ENCODE results near the gene RAB31.

RAB31 gene

GRCh38 chr18:9820127-9820526 lies 112.0 kb downstream of the RAB31 start:
- DNase-seq (ENCODE audit: extremely low spot score) = no peak
- POLR2A ChIA-PET = no interaction called here
- CTCF ChIA-PET = no interaction called here
- TF ChIP-seq CTCF (IDR thresholded peaks at IDR 0.05; ENCODE audit: control extremely low read depth, extremely low read depth, low read depth, missing control alignments) = no peak

- DNase-seq (ENCODE audit: extremely low spot score) = no peak
- POLR2A ChIA-PET = no interaction called here
- no peak for TF ChIP-seq CTCF (IDR thresholded peaks at IDR 0.05; ENCODE audit: control extremely low read depth, extremely low read depth, low read depth, missing control alignments)
- CTCF ChIA-PET = no interaction called here
Observed at GRCh38 chr18:9820719-9821118, 112.6 kb downstream of the RAB31 start.

- POLR2A ChIA-PET = no interaction called here
- DNase-seq (ENCODE audit: extremely low spot score) = no peak
- CTCF ChIA-PET = interaction anchor here (1.1 kb wide), 1 partner anchor 52 kb away, joined by 3 read pairs; no protein-coding TSS in a partner anchor
Observed at GRCh38 chr18:9822587-9823185, 114.6 kb downstream of the RAB31 start.

GRCh38 chr18:9823805-9824473 lies 115.8 kb downstream of the RAB31 start:
- no peak for TF ChIP-seq CTCF (IDR thresholded peaks at IDR 0.05; ENCODE audit: control extremely low read depth, extremely low read depth, low read depth, missing control alignments)
- DNase-seq (ENCODE audit: extremely low spot score) = no peak
- CTCF ChIA-PET = no interaction called here
- POLR2A ChIA-PET = no interaction called here

More at GRCh38 chr18:9822587-9823185, 114.6 kb downstream of the RAB31 start:
- TF ChIP-seq CTCF (IDR thresholded peaks at IDR 0.05; ENCODE audit: control extremely low read depth, extremely low read depth, low read depth, missing control alignments) = no peak

GRCh38 chr18:9824474-9824832 lies 116.4 kb downstream of the RAB31 start:
- no peak for TF ChIP-seq CTCF (IDR thresholded peaks at IDR 0.05; ENCODE audit: control extremely low read depth, extremely low read depth, low read depth, missing control alignments)
- POLR2A ChIA-PET = no interaction called here
- CTCF ChIA-PET = interaction anchor here (1.2 kb wide), 1 partner anchor 54 kb away, joined by 3 read pairs; no protein-coding TSS in a partner anchor
- DNase-seq (ENCODE audit: extremely low spot score) = no peak

GRCh38 chr18:9824952-9825371 lies 116.9 kb downstream of the RAB31 start:
- TF ChIP-seq CTCF (IDR thresholded peaks at IDR 0.05; ENCODE audit: control extremely low read depth, extremely low read depth, low read depth, missing control alignments) = no peak
- ChIA-PET POLR2A (no interaction called here), CTCF (interaction anchor here (1.2 to 1.4 kb wide), 2 partner anchors 23 to 54 kb away, joined by 3 read pairs; no protein-coding TSS in a partner anchor)
- DNase-seq (ENCODE audit: extremely low spot score) = no peak
